ENCODE data around the gene F13A1.

Gene F13A1

DNA sequence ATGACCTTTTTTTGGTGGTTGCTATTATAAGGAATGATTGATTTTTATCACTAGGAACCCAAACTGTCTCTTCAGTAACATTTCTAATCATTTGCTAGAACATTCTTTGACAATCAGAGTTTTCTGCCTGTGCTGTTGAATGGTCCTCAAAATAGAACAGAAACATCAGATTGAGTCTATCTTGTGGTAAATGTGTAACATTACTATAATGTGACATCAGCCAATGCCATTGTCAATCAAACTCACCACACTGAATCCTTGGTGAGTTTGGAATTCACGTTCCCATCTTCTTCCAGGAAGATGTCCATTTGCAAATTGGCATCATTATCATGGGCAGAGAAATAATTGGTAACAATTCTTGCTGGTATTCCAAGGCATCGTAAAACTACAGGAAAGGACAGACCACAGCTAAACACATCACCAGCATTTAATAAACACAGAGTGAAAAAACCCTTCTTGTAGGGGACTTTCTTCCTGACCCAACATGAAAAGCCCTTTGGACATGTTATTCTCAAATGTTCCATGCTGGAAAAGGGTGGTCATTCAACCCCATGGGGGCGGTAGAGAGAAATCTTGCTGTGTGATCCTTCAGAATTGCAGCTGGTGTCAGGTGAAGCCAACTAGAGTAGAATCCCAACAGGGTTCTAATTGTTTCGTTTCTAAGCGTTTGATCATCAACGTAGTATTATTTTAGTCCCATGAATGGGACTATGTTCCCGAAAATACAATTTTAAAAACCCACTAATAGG, 98.5 kb downstream of the F13A1 start:
- no peak overlapping the region for H3K4me2 ChIP-seq (ENCODE audit: low read length)

DNA sequence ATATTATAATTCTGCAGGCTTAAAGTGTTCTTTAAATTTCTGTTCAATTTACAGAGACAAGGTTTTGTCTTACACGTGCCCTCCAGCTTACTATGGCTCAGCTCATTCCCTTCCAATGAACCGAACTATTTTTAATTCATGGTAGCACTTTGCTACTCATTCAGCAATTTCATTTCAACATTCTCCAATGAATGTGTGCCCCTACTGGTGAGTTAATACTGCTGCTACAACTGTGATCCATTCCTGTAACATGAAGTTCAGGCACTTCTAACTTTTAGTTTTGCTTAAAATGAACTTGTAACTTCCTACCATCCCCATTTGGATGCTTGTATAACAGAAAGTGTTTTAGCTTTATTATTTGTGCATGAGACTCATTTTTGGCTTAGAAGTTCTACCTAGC, 99.7 kb downstream of the F13A1 start:
- Histone ChIP-seq H2AFZ (ENCODE audit: low read length) (no peak overlapping the region), H3K9me2 (ENCODE audit: low read depth, low read length) (no peaks in the 10 kb centered on the region), H3K4me3 (ENCODE audit: low read depth, low read length, poor library complexity, severe bottlenecking) (no peak overlapping the region), H3K9me3 (ENCODE audit: low read length) (no peaks in the 10 kb centered on the region), H3K79me2 (ENCODE audit: insufficient read depth, low read length) (no peaks in the 10 kb centered on the region), H3K9ac (ENCODE audit: low read length) (no peak overlapping the region), H3K4me2 (ENCODE audit: low read length) (no peak overlapping the region), H3F3A (ENCODE audit: insufficient read depth, low read length) (no peaks in the 10 kb centered on the region), H3K27ac (ENCODE audit: low read depth, low read length, poor library complexity, severe bottlenecking) (no peak overlapping the region), H3K4me1 (ENCODE audit: insufficient read depth, low read length, severe bottlenecking) (no peaks in the 10 kb centered on the region), H4K20me1 (ENCODE audit: insufficient read depth, low read length) (no peaks in the 10 kb centered on the region), H3K36me3 (ENCODE audit: insufficient read depth, low read length) (no peaks in the 10 kb centered on the region), H3K27me3 (ENCODE audit: insufficient read depth, low read length) (no peaks in the 10 kb centered on the region)
- TF ChIP-seq EZH2 (IDR thresholded peaks at IDR 0.05; ENCODE audit: borderline replicate concordance, low read length), result no peak
- TF ChIP-seq, protein P1, sequence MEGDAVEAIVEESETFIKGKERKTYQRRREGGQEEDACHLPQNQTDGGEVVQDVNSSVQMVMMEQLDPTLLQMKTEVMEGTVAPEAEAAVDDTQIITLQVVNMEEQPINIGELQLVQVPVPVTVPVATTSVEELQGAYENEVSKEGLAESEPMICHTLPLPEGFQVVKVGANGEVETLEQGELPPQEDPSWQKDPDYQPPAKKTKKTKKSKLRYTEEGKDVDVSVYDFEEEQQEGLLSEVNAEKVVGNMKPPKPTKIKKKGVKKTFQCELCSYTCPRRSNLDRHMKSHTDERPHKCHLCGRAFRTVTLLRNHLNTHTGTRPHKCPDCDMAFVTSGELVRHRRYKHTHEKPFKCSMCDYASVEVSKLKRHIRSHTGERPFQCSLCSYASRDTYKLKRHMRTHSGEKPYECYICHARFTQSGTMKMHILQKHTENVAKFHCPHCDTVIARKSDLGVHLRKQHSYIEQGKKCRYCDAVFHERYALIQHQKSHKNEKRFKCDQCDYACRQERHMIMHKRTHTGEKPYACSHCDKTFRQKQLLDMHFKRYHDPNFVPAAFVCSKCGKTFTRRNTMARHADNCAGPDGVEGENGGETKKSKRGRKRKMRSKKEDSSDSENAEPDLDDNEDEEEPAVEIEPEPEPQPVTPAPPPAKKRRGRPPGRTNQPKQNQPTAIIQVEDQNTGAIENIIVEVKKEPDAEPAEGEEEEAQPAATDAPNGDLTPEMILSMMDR (IDR thresholded peaks at IDR 0.05; ENCODE audit: low read length), result peak; percentile 56; the same call in 1 of the 2 replicates

More for the DNA sequence above, 98.5 kb downstream of the F13A1 start:
- Histone ChIP-seq H4K20me1 (ENCODE audit: insufficient read depth, low read length) (no peaks in the 10 kb centered on the region), H3K27me3 (ENCODE audit: insufficient read depth, low read length) (no peaks in the 10 kb centered on the region), H3K79me2 (ENCODE audit: insufficient read depth, low read length) (no peaks in the 10 kb centered on the region), H2AFZ (ENCODE audit: low read length) (no peak overlapping the region), H3K4me1 (ENCODE audit: insufficient read depth, low read length, severe bottlenecking) (no peaks in the 10 kb centered on the region), H3K9me3 (ENCODE audit: low read length) (no peaks in the 10 kb centered on the region), H3K9me2 (ENCODE audit: low read depth, low read length) (no peaks in the 10 kb centered on the region), H3K36me3 (ENCODE audit: insufficient read depth, low read length) (no peaks in the 10 kb centered on the region), H3K4me3 (ENCODE audit: low read depth, low read length, poor library complexity, severe bottlenecking) (no peak overlapping the region), H3K27ac (ENCODE audit: low read depth, low read length, poor library complexity, severe bottlenecking) (no peak overlapping the region), H3F3A (ENCODE audit: insufficient read depth, low read length) (no peaks in the 10 kb centered on the region), H3K9ac (ENCODE audit: low read length) (no peak overlapping the region)
- TF ChIP-seq, protein P1 (IDR thresholded peaks at IDR 0.05; ENCODE audit: low read length), result peak; percentile 68; the same call in 1 of the 2 replicates
- TF ChIP-seq EZH2 (IDR thresholded peaks at IDR 0.05; ENCODE audit: borderline replicate concordance, low read length), result no peak

DNA sequence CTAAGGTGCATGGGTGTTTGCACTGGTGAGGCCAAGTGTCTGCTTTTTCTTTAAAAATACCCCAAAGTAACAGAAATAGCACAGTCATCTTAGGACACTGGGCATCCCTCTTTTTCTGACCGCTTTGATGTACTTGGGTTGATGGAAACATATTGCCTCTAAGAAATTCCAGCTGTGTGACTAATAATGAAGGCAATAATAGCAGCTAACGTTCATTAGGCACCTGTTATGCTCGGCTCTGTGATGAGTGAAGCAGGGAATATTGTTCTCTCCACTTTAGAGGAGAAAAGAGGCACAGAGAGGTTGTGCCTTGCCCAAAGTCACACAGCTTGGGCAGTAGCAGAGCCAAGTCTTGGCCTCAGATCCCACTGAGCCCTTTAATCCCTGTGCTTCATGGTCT, 100.7 kb downstream of the F13A1 start:
- Histone ChIP-seq H3K4me3 (ENCODE audit: low read depth, low read length, poor library complexity, severe bottlenecking) (no peak overlapping the region), H4K20me1 (ENCODE audit: insufficient read depth, low read length) (no peaks in the 10 kb centered on the region)

More for the DNA sequence above, 100.7 kb downstream of the F13A1 start:
- Histone ChIP-seq H3K4me2 (ENCODE audit: low read length) (no peak overlapping the region), H2AFZ (ENCODE audit: low read length) (no peak overlapping the region), H3K27ac (ENCODE audit: low read depth, low read length, poor library complexity, severe bottlenecking) (no peak overlapping the region), H3K9ac (ENCODE audit: low read length) (no peak overlapping the region), H3K27me3 (ENCODE audit: insufficient read depth, low read length) (no peaks in the 10 kb centered on the region), H3K9me3 (ENCODE audit: low read length) (no peaks in the 10 kb centered on the region), H3K9me2 (ENCODE audit: low read depth, low read length) (no peaks in the 10 kb centered on the region), H3K79me2 (ENCODE audit: insufficient read depth, low read length) (no peaks in the 10 kb centered on the region), H3K4me1 (ENCODE audit: insufficient read depth, low read length, severe bottlenecking) (no peaks in the 10 kb centered on the region), H3F3A (ENCODE audit: insufficient read depth, low read length) (no peaks in the 10 kb centered on the region), H3K36me3 (ENCODE audit: insufficient read depth, low read length) (no peaks in the 10 kb centered on the region)
- TF ChIP-seq, protein P1 (IDR thresholded peaks at IDR 0.05; ENCODE audit: low read length), result no peak
- no peak for TF ChIP-seq EZH2 (IDR thresholded peaks at IDR 0.05; ENCODE audit: borderline replicate concordance, low read length)

Data from OCI-LY1 (cell line).